Right renal cortex interstitium (tissue), 3 donors: ENCODE measurements around the gene HS2ST1. TPM values are rescaled to one million over a fixed set of nuclear protein-coding genes. Genes with fewer than 3 reads are reported as not detected.
"Not testable (repeated sequence)": the region's sequence is repeated elsewhere in the genome, so short reads cannot be mapped to it uniquely, and the experiment has no call there.

Experiments
- DNase-seq, 3 donors: peaks; one replicate each; pipeline ENCODE4 v3.0.0-alpha.2; 2013; ENCODE audit warnings: low read depth in 3 of 3, low spot score in 2 of 3
- polyA plus RNA-seq, 3 donors: library from polyadenylated mRNA; unstranded; fragments of 120-200 nt; gene quantifications; one replicate each; pipeline ENCODE4 v1.2.1, GENCODE V29; 2013; ENCODE audit not compliant: insufficient read length in 3 of 3

The HS2ST1 gene
- polyA plus RNA-seq, 3 donors: 45.6 to 52.2 (median 49.6) TPM

DNA sequence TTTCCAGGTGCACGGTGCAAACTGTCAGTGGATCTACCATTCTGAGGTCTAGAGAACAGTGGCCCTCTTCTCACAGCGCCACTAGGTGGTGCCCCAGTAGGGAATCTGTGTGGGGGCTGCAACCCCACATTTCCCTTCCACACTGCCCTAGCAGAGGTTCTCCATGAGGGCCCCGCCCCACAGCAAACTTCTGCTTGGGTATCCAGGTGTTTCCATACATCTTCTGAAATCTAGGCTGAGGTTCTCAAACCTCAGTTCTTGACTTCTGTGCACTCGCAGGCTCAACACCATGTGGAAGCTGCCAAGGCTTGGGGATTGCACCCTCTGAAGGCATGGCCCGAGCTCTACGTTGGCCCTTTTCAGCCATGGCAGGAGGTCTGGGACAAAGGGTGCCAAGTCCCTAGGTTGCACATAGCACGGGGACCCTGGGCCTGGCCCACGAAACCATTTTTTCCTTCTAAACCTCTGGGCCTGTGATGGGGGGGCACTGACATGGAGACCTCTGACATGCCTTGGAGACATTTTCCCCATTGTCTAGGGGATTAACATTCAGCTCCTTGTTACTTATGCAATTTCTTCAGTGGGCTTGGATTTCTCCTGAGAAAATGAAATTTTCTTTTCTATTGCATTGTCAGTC lies 10.0 kb downstream of the HS2ST1 start:
- DNase-seq: no peak

DNA sequence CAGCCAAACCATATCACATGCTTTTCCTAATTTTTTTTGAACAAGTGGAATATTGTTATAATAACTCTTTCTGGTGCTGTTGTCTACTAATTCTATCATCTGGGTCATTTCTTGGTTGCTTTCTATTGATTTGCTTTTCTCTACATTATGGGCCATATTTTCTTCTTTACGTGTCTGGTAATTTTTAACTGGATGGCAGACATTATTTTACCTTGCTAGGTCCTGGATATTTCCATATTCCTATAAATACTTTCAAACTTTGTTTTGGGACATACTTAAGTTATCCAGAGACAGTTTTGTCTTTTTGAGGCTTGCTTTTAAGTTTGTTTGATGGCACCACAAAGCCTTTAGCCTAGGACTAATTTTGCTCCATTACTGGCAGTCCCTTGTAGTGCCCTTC lies 11.3 kb downstream of the HS2ST1 start:
- DNase-seq: no peak

DNA sequence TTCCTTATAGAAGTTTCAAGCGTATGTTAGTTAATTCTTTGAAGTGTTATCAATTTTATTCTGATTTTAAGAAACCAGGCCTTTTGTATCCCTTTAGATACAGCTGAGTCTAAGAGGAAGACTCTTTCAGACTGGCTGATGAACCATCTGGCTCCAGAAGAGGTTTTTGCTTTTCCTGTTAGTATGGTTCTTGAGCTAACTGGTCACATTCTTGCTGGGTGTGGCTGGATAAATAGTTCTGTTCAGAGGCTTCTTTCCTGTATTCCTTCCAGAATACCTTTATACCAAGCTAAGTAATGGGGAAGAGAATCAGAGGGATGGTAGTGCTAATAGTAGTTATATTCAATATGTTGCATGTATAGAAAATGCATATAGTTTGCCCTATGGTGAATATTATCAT lies 12.4 kb downstream of the HS2ST1 start:
- no peak for DNase-seq

DNA sequence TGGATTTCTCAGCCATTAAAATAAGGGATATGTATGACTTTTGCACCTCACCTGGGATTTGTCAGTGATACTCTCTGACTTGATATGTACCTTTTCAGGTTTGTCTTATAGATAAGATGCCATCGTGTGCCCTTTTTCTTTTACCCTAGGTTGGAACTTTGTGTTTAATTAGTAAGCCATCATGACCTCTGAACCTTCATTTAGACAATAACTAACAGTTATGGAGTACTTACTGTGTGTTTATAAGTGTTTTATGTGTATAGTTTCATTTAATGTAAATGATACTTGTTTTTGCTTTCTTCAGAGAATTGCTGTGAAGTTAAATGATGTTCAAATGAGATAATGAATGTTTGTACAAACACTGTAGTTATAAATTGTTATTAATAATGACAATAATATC lies 14.4 kb downstream of the HS2ST1 start:
- DNase-seq: no peak

DNA sequence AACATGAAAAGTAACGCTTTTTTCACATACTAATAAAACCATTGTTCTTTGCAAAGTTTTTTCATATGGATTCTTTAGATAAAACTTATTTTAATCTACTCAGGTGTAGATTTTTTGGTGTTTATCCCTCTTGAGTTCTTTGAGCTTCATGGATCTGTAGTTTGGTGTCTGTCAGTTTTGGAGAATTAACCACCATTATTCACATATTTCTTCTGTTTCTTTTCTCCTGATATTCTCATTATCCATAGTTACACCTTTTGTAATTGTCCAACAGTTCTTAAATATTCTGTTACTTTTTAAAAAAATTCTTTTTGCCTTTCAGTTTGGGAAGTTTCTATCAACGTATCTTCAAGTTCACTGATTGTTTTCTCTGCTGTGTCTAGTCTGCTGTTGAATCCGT lies 18.6 kb downstream of the HS2ST1 start:
- no peak for DNase-seq

DNA sequence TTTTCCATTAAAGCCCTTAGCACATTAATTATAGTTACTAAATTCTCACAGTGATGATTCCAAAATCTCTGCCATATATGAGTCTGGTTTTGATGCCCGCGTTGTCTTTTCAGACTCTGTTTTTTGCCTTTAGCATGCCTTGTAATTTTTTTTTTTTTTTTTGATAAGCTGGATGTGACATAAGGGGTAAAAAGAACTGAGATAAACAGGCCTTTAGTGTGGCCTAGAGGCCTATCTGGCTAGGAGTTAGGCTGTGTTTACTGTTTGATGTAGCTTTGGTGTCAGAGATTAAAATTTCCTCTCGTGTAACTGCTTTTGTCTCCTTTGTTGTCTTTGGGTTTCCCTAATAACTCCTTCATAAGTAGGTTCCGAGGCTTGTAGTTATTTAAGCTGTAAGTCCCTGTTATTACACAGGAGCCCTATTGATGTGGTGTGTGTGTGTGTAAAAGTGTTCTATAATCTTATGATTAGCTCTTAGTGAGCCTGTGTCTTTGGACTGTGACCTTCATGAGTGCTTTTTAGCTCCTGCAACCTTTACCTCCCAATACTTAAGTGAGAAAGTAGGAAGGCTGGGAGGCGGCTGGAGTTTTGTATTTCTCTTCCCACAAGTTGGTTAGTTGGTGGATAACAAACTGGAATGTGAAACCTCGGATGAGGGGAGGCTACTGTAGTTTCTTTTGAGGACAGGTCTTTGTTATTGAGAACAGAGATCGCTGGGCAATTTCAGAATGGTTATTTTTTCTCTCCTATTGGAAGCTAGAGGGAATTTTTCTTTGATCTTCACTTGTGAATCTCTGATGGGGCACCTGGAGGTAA lies 19.3 kb downstream of the HS2ST1 start:
- DNase-seq: no peak

DNA sequence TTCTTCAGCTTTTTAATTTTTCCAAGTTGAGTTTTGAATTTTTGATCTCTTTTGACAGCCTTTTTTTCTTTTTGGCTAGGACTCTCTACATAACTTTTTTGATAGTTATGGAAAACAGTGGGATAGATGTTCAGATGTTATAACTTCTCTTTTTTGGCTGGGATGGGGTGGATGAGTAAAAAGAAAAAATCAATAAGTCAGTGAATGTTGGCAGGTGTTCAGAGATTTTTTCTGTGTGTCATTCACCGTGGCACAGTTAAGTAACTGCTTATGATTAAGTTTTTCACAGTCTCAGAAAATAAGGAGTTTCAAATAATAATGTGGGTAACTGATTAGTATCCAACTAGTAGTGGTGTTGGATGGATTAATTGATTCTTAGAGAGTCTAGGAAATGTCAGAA lies 24.0 kb downstream of the HS2ST1 start:
- DNase-seq: no peak

DNA sequence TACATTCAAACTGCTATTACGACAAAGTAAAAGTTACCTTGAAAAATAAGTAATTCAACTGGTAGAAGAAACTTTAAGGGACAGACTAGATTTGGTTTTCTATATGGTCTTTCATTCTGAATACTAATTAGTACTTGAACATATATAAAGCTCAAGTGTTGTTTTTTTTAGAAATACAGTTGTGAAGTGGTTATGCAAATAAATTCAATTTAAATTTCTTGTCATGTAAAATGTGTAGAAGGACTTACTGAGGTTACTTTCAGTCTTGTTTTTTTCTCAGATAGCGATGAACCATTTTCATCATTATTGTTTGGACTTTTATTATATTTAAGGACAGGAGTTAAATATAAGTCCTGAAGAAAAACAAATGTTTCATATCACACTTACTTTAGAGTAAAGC lies 24.4 kb downstream of the HS2ST1 start:
- no peak for DNase-seq

DNA sequence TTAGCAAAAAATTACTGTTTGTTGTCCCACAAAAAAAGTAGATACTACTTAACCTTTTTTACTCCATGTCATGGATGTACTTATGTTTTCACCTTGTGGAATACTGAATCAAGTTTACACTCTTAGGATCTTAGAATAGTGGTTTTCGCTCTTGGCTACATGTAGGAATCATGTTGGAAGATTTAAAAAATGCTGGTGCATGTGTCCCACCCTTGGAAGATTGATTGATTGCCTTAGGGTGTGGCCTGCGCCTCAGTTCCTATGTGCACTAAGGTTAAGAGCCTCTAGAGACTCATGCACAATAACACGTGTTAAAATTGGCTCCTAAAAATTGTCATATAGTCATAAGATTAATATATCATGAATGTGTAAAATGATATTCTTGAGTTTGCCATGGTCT lies 25.0 kb downstream of the HS2ST1 start:
- no peak for DNase-seq

DNA sequence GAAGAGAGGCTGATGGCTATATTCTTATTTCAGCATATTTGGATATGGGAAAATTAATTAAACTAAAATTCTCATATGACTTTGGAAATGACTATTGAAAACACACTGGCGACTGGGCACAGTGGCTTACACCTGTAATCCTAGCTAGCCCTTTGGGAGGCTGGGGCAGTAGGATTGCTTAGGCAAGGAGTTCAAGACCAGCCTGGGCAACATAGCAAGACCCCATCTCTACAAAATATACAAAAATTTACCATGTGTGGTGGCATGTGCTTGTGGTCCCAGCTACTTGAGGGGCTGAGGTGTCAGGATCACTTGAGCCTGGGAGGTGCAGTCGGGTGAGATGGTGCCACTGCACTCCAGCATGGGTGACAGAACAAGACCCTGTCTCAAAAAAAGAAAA lies 26.2 kb downstream of the HS2ST1 start:
- no peak for DNase-seq

DNA sequence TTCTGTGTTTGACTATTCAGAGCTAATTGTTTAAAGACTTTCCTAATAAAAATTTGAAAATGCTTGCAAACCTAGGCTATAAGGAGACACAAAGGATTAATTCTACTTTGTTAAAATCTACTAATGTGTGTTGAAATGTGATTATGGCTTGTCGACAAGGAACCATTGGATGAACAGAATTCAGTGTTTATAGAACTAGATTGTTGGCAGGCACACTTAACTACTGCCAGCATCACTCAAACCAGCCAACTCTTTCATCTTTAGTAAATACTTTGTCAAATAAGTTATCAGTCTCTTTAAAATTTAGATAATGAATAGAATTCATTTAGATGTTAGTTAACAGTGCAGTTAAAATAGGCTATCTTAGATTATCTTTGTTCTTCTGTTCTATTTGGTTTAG lies 27.6 kb downstream of the HS2ST1 start:
- no peak for DNase-seq

DNA sequence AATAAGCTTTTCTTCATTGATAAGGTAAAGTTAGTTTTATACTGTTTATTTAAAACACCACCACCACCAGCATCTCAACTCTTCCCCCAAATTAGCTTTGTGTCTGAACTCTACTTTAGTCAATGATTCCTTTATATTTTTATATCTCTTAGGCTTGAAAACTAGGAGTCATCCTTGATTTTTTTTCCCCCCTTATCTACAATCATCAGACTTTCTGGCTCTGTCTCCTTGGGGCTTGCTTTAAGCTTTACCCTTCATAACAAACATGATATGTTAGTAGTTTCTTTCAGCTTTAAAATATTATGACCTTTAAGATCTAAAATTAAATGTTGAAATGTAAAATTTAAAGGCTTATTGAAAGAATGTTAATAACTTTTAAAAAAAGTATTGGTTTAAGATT lies 28.3 kb downstream of the HS2ST1 start:
- no peak for DNase-seq

DNA sequence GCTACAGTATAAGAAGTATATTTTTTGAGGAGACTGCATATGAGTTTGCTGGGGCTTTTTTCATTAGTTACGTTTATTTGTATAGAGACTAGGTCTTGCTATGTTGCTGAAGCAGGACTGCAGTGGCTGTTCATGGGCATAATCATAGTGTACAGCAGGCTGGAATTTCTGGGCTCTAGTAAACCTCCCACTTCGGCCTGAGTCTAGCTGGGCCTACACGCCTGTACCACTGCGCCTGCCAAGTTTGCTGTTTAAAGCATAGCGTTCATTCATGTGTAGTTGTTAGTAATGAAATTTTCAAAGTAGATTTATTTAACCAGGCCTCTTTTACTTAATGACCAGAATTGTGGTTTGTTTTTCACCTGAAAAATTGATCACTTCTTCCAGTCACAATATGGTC lies 33.8 kb downstream of the HS2ST1 start:
- DNase-seq: no peak

DNA sequence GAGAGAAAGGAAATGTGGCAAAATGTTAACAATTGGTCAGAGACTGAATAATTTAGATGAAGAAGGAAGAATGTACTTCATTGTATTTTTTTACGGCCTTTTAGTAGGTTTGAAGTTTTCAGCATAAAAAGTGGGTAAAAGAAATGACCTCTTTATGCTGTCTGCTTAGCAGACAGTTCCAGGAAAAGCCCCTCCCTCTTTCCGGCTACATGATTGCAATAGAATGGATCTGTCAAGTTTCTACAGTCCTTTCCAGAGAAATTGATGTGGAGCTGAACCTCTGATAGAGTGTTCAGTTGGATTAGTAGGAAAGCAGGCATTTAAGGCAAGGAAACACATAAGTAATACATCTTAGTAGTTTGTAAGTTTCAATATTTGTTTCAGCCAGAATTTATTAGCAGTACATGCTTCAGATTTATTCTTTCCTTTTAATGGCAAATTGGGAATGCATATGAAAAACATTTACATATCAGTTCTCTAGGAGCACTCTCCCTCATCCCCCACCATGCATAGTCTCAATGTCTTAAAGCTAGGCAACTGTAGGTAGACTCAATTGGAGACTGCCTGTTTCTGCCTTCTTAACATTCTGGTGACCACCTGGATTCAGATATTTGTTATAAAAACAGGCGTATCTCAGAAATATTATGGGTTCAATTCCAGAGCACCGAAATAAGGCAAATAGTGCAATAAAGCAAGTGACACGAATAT lies 36.4 kb downstream of the HS2ST1 start:
- no peak for DNase-seq

DNA sequence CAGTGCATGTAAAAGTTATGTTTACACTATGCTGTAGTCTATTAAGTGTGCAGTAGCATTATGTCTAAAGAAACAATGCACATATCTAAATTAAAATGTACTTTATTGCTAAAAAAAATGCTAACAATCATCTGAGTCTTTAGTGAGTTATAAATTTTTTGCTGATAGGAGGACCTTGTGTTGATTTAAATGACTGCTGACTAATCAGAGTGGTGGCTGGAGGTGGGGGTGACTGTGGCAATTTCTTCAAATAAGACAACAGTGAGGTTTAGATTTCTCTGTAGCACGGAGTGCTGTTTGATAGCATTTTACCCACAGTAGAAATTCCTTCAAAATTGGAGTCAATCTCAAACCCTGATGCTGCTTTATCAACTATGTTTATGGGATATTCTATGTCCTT lies 37.0 kb downstream of the HS2ST1 start:
- DNase-seq: no peak

DNA sequence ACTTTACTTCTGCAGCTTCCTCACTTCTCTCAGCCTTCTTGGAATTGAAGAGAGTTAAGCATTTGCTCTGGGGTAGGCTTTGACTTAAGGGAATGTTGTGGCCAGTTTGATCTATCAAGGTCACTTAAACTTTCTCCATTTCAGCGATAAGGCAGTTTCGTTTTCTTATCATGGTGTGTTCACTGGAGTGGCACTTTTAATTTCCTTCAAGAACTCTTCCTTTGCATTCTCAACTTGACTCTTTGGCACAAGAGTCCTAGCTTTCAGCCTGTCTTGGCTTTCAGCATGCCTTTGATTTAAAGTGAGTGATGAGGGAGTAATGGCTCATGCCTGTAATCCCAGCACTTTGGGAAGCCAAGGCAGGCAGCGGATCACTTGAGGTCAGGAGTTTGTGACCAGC lies 38.7 kb downstream of the HS2ST1 start:
- DNase-seq: no peak

DNA sequence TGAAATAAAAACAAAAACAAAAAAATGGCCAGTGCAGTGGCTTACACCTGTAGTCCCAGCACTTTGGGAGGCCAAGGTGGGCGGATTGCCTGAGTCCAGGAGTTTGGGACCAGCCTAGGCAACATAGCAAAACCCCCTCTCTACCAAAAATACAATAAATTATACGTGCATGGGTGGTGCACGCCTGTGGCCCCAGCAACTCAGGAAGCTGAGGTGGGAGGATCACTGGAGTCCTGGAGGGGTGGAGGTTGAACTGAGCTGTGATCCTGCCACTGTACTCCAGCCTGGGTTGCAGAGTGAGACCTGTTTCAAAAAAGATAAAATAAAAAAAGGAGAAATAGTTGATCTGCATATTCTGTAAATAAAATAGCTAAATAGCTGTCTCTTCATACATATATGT lies 41.2 kb downstream of the HS2ST1 start:
- DNase-seq: no peak

DNA sequence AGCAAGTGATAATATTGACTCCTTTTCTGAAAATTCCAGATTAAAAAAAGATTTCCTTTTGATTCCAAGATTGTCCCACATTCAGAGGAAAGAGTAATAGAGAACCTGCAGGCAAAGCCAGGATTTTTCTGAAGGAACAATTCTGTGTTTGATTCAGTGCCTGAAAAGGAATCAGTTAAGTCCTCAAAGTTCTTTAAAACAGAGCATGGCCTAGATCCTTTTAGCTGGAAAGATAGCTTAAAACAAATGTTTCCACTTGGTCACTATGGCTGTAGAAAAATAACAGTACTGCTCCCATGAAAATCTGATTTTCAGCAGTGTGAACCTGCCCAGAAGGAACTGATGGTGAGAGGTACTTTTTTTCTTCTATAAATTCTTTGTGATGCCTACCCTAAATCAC lies 41.8 kb downstream of the HS2ST1 start:
- DNase-seq: no peak

DNA sequence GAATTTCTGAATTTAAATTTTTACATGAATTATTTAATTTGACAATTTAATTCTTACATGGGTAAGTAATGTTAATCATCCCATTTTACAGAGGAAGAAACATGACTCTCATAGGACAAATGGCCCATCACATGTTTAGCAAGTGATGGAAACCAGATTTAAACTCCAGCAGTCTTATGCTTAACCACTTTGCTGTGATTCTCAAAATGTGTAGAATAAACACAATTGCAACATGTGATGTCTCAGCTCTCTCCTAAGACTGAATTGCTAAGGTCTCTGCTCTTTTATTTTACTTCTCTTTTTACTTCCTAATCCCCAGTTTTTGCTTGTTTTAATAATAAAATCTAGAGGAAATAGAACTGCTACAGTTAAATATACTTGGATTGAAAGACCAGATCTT lies 42.8 kb downstream of the HS2ST1 start:
- no peak for DNase-seq

DNA sequence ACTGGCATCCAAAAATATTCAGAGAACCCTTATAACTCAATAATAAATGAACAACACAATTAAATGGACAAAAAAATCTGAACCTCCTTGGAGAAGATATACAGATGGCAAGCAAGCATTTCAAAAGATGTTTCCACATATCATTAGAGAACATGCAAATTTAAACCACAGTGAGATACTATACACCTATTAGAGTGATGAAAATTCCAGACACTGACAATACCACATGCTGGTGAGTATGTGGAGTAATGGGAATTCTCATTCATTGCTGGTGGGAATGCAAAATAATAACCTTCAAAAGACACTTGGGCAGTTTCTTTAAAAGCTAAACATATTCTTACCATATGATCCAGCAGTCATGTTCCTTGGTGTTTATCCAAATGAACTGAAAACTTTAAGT lies 46.1 kb downstream of the HS2ST1 start:
- no peak for DNase-seq

DNA sequence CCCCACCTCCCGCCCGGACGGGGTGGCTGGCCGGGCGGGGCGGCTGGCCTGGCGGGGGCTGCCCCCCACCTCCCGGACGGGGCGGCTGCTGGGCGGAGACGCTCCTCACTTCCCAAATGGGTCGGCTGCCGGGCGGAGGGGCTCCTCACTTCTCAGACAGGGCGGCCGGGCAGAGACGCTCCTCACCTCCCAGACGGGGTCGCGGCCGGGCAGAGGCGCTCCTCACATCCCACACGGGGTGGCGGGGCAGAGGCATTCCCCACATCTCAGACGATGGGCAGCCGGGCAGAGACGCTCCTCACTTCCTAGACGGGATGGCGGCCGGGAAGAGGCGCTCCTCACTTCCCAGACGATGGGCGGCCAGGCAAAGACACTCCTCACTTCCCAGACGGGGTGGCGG lies 49.4 kb downstream of the HS2ST1 start:
- not testable (repeated sequence) for DNase-seq
